SK-N-SH treated with all-trans-retinoic acid at 6 μM for 48 hours (cell line): ENCODE data around the gene IWS1.

ENCODE experiments used
- ATAC-seq: fragments of 200-7000 bp; cut with Tn5 transposase; 3 replicates; pipeline ENCODE4 v1.9.1; 2020; ENCODE audit warnings: mild to moderate bottlenecking, moderate library complexity
- ARNTL ChIP-seq: fragments of 450-650 bp; formaldehyde crosslinking; IDR thresholded peaks from 2 replicates; pipeline ENCODE4 v1.5.0; 2020; ENCODE audit warnings: low read depth, mild to moderate bottlenecking, moderate library complexity, borderline replicate concordance
- BACH2 ChIP-seq: fragments of 250-450 bp; sonication (Bioruptor Pico); IDR thresholded peaks from 2 replicates; pipeline ENCODE4 v1.9.0; 2021; ENCODE audit warnings: mild to moderate bottlenecking, borderline replicate concordance
- CREB5 ChIP-seq: fragments of 250-450 bp; sonication (Bioruptor Pico); IDR thresholded peaks from 2 replicates; pipeline ENCODE4 v1.5.1; 2020; ENCODE audit warnings: low read depth, mild to moderate bottlenecking, moderate library complexity
- CSDC2 ChIP-seq: fragments of 250-450 bp; sonication (Bioruptor Pico); IDR thresholded peaks from 2 replicates; pipeline ENCODE4 v1.5.0; 2020; ENCODE audit warnings: mild to moderate bottlenecking, moderate library complexity
- CSRNP3 ChIP-seq: fragments of 250-450 bp; sonication (Bioruptor Pico); IDR thresholded peaks from 2 replicates; pipeline ENCODE4 v1.5.1; 2021; ENCODE audit warnings: mild to moderate bottlenecking, moderate library complexity
- ESRRG ChIP-seq: fragments of 250-450 bp; sonication (Bioruptor Pico); IDR thresholded peaks from 2 replicates; pipeline ENCODE4 v1.6.1; 2021; ENCODE audit warnings: mild to moderate bottlenecking
- GLIS3 ChIP-seq: fragments of 250-450 bp; sonication (Bioruptor Pico); IDR thresholded peaks from 2 replicates; pipeline ENCODE4 v1.5.0; 2020; ENCODE audit warnings: mild to moderate bottlenecking, moderate library complexity
- ISL1 ChIP-seq: fragments of 250-450 bp; sonication (Bioruptor Pico); IDR thresholded peaks from 2 replicates; pipeline ENCODE4 v2.1.2; 2022; ENCODE audit warnings: mild to moderate bottlenecking, moderate library complexity
- PATZ1 ChIP-seq: fragments of 250-450 bp; sonication (Bioruptor Pico); IDR thresholded peaks from 2 replicates; pipeline ENCODE4 v1.8.0; 2020; ENCODE audit warnings: mild to moderate bottlenecking, moderate library complexity, borderline replicate concordance
- POU6F1 ChIP-seq: fragments of 250-450 bp; sonication (Bioruptor Pico); IDR thresholded peaks from 2 replicates; pipeline ENCODE4 v1.8.0; 2021; ENCODE audit warnings: low read depth, mild to moderate bottlenecking, moderate library complexity, borderline replicate concordance
- PPARA ChIP-seq: fragments of 250-450 bp; sonication (Bioruptor Pico); IDR thresholded peaks from 2 replicates; pipeline ENCODE4 v1.5.0; 2020; ENCODE audit warnings: mild to moderate bottlenecking, borderline replicate concordance
- RARB ChIP-seq: fragments of 250-450 bp; sonication (Bioruptor Pico); IDR thresholded peaks from 2 replicates; pipeline ENCODE4 v1.8.0; 2021; ENCODE audit warnings: mild to moderate bottlenecking, moderate library complexity
- SNAI2 ChIP-seq: fragments of 250-450 bp; sonication (Bioruptor Pico); IDR thresholded peaks from 2 replicates; pipeline ENCODE4 v1.5.0; 2020; ENCODE audit warnings: mild to moderate bottlenecking, moderate library complexity
- TCF4 ChIP-seq: fragments of 250-450 bp; sonication (Bioruptor Pico); IDR thresholded peaks from 2 replicates; pipeline ENCODE4 v1.8.0; 2021; ENCODE audit warnings: mild to moderate bottlenecking, moderate library complexity, borderline replicate concordance
- TOX ChIP-seq: fragments of 250-450 bp; sonication (Bioruptor Pico); IDR thresholded peaks from 2 replicates; pipeline ENCODE4 v1.8.0; 2021; ENCODE audit warnings: mild to moderate bottlenecking, moderate library complexity, borderline replicate concordance
- TSHZ2 ChIP-seq: fragments of 250-450 bp; sonication (Bioruptor Pico); IDR thresholded peaks from 2 replicates; pipeline ENCODE4 v1.5.0; 2020; ENCODE audit warnings: mild to moderate bottlenecking, moderate library complexity
- ZC3H10 ChIP-seq: fragments of 250-450 bp; sonication (Bioruptor Pico); IDR thresholded peaks from 2 replicates; pipeline ENCODE4 v1.5.1; 2021; ENCODE audit warnings: mild to moderate bottlenecking, moderate library complexity
- ZFP30 ChIP-seq: fragments of 450-650 bp; formaldehyde crosslinking; IDR thresholded peaks from 2 replicates; pipeline ENCODE4 v1.5.0; 2022; ENCODE audit warnings: mild to moderate bottlenecking, moderate library complexity
- ZNF565 ChIP-seq: fragments of 450-650 bp; formaldehyde crosslinking; conservative IDR thresholded peaks from 2 replicates; pipeline ENCODE4 v1.5.0; 2020; ENCODE audit warnings: low read depth, mild to moderate bottlenecking, moderate library complexity
- ZNF70 ChIP-seq: fragments of 450-650 bp; formaldehyde crosslinking; IDR thresholded peaks from 2 replicates; pipeline ENCODE4 v1.5.0; 2020; ENCODE audit warnings: mild to moderate bottlenecking, moderate library complexity
- ZNF8 ChIP-seq: fragments of 450-650 bp; formaldehyde crosslinking; IDR thresholded peaks from 2 replicates; pipeline ENCODE4 v1.5.0; 2020; ENCODE audit warnings: mild to moderate bottlenecking, moderate library complexity

Gene IWS1

GRCh38 chr2:127479219-127479825, 47.0 kb downstream of the IWS1 start (continued):
- no peak for TF ChIP-seq CREB5
- TF ChIP-seq BACH2 (CRISPR knock-in tag): no peak
- no peak for TF ChIP-seq ISL1
- no peak for TF ChIP-seq TOX
- TF ChIP-seq ESRRG (CRISPR knock-in tag): no peak
- TF ChIP-seq ZNF70: no peak
- TF ChIP-seq PPARA (CRISPR knock-in tag): no peak
- no peak for TF ChIP-seq SNAI2 (CRISPR knock-in tag)
- TF ChIP-seq ZFP30 (CRISPR knock-in tag): no peak
- no peak for TF ChIP-seq CSDC2 (CRISPR knock-in tag)

- TF ChIP-seq CSRNP3 (CRISPR knock-in tag) (no peak), PPARA (CRISPR knock-in tag) (no peak), ZFP30 (CRISPR knock-in tag) (no peak), TCF4 (CRISPR knock-in tag) (no peak), ZNF8 (CRISPR knock-in tag) (no peak), RARB (no peak), BACH2 (CRISPR knock-in tag) (no peak), SNAI2 (CRISPR knock-in tag) (no peak), CSDC2 (CRISPR knock-in tag) (no peak), POU6F1 (CRISPR knock-in tag) (no peak), ESRRG (CRISPR knock-in tag) (no peak), ZNF565 (CRISPR knock-in tag) (no peak), TSHZ2 (CRISPR knock-in tag) (no peak), ZC3H10 (CRISPR knock-in tag) (no peak), ISL1 (no peak)
- ATAC-seq: no peak
Observed at GRCh38 chr2:127475788-127476187, 50.5 kb downstream of the IWS1 start.

- no peak for ATAC-seq
- TF ChIP-seq GLIS3 (CRISPR knock-in tag): no peak
- no peak for TF ChIP-seq CSDC2 (CRISPR knock-in tag)
- TF ChIP-seq CREB5: no peak
- no peak for TF ChIP-seq ZNF565 (CRISPR knock-in tag)
- no peak for TF ChIP-seq ZFP30 (CRISPR knock-in tag)
- TF ChIP-seq ARNTL: no peak
- no peak for TF ChIP-seq SNAI2 (CRISPR knock-in tag)
- no peak for TF ChIP-seq ESRRG (CRISPR knock-in tag)
- no peak for TF ChIP-seq TOX
- TF ChIP-seq ZNF70: no peak
- TF ChIP-seq RARB: no peak
- TF ChIP-seq PPARA (CRISPR knock-in tag): no peak
- TF ChIP-seq TSHZ2 (CRISPR knock-in tag): no peak
- no peak for TF ChIP-seq BACH2 (CRISPR knock-in tag)
- TF ChIP-seq CSRNP3 (CRISPR knock-in tag): no peak
- TF ChIP-seq PATZ1 (CRISPR knock-in tag): no peak
Observed at GRCh38 chr2:127472268-127472667, 54.0 kb downstream of the IWS1 start.
